T-helper 2 cell (primary cell): ENCODE data around the gene PC.

ENCODE experiments used
- DNase-seq, 5 experiments: peaks; one replicate each; pipeline versions ENCODE4 v3.0.0 to v3.0.0-alpha.2; 2012 to 2022

Gene PC

DNA sequence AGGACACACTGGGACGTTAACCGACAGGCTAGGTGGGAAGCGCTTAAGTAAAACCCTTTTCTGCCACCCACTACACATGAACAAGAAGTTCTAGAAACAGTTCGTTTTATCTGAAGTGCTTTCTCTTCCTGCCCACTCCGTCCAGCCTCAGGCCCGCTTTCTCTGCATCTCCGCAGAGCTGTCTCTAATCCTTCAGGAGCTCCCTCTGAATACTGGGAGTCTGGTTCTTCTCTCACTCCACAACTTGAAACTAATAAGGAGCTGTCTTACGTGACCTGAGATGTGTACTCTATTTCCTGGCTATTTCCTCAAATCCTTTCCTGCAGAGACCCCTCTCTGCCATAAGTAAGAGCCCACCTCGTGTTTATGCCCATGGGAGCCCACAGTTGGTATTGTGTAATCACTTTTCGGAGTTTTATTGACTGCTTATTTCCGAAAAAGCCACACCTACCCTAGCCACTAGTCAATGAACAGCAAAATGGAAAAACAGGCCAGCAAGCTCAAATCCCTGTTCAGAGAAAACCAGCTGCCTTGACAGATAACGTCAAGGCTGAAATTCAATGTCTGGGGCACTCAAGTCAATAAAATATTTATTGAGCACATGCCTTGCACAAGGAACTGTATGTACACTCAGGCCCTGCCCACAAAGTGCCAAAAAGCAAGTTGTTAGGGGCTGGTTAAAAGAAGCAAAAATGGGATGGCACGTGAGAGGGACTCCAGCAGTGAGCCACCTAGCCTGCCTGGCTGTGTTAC is 4.9 kb downstream of the PC start:
- no peak for DNase-seq

DNA sequence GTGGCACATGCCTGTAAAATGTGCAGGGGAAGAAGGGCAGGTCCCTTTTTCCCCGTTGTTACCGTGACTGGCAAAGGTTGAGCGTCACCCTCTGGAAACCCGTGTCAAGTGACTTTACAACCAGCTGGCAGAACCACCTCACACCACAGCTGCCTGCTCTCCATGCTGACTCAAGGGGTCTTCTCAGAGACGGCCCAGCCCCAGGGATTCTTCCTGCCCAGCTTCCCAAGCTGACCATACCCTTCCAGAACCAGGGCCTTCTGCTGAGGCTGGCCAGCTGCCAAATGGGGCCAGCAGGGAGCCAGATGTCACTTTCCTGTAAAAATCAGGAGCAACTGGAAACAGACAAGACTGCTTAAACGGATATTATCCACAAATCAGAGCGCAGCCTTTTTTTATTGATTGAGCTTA is 6.3 kb downstream of the PC start:
- DNase-seq, result no peak

DNA sequence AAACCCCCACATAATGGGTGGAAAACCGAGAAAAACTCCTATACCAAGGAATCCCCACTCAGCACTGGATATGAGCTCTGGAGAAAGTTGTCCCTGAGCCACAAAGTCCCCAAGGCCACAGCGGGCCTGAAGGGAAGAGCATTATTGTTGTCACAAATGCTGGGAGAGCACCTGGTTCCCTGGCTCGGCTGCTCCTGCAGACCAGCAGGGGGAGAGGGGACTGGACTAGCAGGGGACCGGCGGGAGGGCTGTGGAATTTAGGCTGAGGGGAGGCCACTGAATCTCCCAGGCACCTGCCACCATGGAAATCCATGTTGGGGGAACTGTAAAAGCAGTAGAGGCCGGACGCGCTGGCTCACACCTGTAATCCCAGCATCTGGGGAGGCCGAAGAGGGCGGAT is 7.0 kb downstream of the PC start:
- no peak for DNase-seq

DNA sequence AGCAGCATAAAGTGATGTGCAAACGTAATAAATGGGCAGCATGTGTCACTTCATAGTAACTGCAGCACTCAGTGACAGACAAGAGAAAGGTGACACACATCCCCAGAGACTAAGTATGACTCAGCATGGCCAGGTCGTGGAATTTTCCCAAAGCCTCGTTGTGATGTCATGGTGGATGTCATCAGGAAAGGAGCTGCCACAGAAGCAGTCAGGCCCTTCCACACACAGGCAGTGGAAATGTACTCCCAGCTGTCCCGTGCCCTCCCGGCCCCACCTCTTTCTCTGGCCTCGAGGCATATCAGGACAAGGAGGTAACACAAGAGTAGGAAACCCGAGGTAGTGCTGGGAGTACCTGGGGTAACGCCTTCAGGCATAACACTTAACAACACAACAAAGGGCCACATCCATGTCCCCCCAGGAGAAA is 8.1 kb downstream of the PC start:
- DNase-seq, result no peak

DNA sequence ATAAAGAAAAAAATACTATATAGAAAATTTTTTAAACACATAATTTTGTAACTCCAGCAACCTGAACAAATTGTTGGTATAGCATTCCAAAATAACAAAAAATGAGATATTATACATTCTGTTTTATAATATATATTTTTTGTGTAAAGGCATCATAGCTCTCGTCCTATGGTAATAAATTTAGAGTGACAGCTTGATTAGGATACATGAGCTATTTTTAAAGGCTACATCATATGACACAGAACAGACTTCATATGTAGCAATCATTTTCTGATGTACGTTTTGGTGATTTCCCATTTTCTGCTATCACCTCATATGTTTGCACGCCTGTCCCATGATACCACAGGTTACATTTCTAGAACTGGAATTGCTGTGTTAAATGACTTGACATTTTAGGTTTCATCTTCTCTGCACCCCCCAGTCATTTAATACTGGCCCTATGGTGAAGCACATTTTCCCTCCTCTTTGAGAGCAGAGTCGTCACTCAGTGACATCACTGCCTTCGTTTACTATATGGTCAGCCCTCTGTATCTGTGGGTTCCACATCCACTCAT is 19.5 kb downstream of the PC start:
- no peak for DNase-seq

DNA sequence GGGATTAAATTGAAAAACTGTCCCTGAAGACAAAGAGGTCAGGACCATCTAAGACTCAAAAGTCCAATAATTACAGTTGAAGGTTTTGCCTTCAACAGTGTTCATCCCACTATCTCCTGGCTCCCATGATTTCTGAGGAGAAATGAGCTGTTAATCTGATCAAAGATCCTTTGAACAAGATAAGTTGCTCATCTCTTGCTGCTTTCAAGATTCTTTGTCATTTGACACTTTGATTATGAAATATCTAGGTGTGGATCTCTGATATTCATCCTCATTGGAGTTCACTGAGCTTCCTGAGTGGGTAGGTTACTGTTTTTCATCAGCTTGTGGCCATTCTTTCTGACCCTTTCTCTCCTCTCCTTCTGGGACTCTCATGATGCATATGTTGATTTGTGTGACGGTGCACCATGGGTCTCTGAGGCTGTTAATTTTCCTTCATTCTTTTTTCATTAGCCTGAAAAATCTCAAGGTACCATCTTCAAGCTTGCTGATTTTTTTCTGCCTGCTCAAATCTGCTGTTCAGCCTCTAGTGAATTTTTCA is 20.9 kb downstream of the PC start:
- no peak for DNase-seq

DNA sequence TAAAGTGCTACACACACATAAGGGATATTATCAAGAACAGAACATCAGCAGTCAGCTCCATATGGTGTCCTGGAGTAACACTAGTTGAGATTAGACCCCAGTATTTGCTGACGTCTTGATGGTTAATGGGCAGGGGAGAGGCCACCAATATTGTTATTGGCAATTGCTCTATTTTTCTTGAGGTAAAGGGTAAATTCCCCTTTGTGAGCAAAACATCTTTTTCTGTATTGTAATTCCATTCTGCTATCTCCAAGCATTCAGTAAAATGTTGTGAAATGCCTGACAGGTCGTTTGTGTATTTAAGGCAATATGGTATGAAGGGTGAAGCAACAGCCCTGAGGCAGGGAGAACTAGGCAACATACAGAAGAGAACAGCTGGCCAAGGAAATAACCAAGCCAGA is 21.9 kb downstream of the PC start:
- DNase-seq, result no peak

DNA sequence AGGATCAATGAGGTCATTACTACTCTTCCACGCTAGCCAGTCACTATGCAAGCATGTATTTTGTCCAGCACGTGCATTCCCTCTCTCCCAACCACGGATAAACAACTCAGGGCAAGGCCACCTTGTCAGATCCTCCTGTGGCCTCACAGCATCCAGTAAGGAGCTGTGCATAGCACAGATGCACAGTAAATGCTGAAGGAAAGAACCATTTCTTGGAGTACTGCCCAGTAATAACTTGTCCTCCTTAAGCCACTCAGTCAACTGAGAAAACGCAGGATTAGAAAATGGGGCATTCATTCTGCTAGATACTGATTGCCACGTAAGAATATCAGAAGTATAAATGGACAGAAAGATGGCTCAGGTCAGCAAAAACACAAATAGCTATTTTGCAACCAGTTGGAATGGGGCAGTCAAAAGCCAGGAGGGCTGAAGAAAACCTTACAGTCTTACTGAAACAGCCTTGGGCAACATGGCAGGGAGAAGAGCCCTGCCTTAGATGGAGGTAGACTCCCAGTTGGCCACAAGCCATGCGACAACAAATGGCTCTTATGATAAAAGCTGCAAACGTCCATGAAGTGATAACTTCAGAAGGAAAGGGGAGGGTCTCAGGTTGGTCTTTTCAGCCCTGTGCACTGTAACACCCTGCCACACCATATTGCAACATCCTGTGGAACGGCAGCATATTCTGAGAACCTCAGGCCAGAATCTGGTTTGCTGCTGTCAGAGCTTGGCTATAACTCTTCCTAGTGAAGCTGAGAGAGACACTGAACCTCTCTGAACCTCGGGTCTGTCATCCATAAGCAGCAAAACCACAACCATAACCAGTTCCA is 23.0 kb downstream of the PC start:
- DNase-seq, result no peak

DNA sequence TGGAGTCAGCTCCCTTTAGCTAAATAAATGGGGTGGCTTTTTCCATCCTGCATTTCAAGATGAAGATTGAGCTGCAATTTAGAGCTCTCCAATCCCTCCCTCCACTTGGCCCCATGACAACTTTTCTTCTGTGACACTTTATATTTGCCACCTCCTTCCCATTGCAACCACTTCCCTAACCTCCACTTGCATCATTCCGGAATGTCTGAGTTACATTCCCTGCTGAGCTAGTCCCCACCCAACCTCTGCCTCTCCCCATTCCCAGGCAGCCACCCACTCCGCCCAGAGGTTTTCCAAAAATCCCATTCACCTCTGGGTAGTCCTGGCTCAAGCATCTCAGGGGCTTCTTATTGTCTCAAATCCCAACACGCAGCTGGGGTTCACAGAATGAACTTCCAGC is 24.7 kb downstream of the PC start:
- no peak for DNase-seq

DNA sequence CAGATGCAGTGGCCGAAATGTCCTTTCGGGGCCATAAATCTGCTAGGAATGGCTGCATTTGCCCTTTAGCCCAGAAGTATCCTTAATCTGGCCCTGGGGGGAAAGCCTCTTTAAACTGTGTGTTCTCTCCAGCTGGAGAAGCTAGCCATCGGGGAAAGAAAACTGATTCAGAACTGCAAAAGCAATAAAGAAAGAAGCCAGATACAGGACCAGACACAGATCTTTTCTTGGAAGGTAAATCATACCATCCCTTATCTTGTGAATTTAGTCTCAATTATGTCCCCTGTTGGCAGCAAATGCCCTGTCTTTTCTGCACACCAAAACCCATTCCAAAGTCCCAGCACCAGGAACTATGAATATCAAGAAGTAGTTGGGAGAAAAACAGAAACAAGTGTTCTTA is 25.6 kb downstream of the PC start:
- DNase-seq, result no peak

DNA sequence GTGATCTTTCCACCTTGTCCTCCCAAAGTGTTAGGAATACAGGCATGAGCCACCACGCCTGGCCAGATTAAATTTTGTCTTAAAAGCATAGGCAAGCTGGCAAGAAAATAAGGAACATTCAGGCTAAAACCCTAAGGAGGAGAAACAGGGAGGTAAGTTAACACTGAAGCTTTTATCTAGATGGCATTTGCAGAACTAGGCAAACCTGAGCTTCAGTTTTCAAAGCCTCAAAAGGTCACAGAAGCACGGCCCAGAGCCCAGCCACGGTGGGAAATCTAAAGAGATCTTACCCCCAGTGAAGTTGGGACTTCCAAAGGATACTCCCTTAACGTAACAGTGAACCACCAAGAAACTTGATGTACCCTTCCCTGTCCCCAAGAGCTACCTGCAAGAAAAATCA is 28.4 kb downstream of the PC start:
- no peak for DNase-seq

DNA sequence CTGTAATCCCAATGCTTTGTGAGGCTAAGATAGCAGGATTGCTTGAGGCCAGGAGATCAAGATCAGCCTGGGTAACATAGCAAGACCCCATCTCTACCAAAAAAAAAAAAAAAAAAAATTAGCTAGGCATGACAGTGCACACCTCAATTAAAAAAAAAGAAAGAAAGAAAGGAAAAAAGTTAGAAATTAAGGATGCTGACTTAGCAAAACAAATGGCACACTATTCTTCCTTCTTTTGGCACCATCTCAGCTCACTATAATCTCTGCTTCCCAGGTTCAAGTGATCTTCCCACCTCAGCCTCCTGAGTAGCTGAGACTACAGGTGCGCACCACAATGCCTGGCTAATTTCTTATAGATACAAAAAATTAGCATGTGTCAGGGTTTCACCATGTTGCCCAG is 33.9 kb downstream of the PC start:
- DNase-seq, result no peak

DNA sequence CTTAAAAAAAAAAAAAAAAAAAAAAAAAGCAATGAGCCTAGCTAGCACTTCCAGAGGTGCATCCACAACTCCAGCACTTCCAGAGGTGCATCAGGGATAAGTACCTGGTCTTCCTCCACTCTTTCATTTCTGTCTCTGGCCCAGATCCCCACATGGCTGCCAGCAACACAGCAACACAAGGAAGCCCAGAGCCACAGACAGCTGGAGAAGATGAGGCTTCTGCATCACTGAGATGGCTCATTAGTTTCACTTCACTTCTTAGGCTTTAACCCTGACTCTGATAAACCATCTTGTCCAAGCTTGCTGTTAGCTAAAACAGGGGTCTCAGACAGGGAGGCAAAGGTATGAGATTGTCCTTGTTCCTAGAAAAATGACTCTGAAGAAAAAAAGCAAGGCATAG is 35.6 kb downstream of the PC start:
- no peak for DNase-seq

DNA sequence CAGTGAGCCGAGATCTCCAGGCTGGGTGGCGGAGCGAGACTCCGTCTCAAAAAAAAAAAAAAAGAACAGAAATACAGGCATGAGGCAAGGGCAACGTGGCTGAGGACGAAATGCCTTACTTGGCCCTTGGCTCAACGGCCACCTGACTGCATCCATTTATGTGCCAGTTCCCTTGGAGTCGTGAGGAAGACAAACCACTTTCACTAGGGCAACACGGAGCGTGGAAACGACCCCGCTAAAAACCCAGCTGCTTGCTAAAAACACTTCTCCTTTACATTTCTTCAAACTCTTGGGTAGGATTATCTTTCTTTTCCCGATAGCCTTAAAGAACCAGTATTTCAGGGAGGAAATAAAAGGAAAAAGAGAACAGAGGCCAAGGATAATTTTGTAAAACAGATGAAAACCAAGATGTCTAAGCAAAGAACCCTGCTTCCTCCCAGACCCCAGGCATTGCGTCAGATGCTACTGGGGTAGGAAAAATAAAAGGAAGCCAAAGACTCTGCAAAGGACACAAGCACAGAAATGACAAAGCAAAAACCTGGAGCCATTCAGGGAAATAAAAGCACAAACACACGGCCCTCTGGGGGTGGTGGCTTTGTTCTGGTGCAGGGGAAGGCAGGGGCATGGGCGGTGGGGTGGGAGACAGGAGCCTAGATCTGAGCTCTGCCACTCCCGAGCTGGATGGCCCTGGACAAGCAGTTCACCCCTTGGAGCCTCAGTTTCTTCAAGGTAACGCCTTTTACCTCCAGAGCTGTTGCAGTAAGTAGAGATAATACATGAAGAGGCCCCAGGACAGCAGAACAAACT is 37.0 kb downstream of the PC start:
- no peak for DNase-seq

DNA sequence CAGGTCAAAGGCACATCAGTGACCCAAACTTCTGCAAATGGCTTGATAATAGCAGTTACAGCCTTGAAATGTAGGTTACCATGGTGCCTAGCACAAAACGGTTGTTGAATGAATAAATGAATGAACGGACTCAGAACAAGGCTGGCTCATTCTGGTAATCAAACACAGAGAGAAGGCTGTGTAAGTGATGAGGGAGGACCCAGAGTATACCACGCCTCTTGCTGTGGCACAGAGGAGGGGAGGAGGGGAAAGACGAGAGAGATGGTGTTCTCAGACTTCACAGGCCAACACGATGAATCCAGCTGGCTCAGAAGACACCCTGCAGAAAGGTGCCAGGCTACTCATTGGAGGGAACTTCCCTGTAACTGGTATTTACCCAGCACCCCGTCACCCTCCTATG is 38.3 kb downstream of the PC start:
- no peak for DNase-seq

DNA sequence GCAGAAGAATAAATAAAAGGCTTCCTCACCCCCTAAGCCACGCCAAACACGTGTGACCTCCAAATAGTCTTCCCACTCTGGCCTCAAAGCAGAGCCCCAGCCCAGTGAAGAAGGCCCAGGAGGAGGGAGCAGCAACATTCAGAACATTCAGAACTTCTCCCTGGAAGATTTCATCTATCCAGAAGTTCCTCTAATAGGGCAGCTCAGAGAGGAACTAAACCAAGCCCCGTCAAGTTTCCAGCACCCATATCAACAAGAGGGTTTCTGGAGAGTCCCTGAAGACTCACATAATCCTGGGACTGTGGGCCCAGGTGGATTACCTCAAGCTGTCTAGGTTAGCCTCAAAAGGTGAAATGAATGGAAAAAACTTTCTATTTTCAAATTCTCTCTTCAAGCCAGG is 39.4 kb downstream of the PC start:
- DNase-seq, result no peak

DNA sequence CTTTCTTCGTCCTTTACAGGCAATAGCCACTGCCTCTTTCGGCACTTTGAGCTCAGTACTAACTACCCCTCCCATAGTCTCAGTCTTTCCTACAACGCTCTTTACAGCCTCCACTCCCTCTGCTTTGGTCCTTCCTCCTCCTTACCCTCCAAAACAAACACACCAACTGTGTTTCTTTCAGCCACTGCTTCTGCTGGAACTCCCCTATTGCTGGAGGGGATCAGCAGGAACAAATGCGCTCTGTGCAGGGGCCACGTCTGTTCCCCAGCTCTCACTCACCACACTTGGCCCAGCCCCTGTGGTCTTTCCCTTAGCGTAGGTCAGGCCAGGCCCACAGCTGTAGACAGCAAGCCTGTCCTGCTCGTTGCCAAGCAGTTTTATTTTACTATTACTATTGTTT is 42.3 kb downstream of the PC start:
- no peak for DNase-seq

DNA sequence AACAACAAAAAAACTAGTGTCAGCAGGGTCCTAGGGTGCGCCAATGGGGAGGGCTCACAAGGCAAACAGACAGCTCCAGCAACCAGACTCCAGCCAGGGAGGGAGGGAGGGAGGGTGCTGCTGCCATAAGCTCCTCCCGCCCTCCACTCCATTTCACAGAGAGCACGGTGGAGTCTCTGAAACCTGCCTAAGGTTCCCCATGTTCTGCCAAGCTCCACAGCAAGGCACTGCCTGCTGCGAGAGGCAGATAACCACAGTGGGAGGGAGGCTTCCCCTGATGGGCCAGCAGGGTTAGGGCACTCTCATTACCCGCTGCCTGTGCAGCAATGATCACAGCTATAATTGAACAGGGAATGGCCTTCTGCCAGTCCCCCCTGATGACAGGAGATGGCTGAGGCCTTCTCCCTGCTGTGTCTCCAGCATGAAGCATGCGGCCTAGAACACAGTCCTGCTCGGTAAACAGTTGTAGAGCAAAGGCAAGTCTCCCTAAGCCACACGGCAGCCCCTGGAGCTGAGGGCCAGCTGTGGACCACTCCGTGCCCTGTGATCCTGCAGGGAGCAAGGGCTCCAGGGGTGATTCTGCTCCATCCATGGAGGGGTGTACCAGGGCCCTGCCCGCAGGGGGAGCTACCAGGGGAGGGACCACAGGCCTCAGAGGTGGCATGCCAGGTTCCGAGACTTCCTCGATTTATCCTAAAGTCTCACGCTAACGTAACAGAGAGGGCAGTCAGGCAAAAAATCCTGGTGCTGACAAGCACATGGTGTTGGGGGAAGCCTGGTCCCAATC is 42.9 kb downstream of the PC start:
- DNase-seq, result no peak

DNA sequence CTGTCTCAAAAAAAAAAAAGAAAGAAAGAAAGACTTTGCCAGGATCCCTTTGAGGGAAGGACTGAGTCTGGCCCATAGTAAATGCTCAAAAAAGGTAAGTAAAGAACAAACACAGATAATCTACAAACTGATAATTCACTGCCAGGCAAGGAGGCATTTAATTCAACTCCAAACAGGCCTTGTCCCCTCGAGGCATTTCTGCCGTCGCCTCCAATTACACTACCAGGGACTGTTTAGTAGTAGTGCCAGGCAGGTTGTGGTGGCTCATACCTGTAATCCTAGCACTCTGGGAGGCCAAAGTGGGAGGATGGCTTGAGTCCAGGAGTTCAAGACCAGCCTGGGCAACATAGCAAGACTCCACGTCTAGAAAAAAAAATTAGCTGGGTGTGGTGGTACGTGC is 43.7 kb downstream of the PC start:
- no peak for DNase-seq

DNA sequence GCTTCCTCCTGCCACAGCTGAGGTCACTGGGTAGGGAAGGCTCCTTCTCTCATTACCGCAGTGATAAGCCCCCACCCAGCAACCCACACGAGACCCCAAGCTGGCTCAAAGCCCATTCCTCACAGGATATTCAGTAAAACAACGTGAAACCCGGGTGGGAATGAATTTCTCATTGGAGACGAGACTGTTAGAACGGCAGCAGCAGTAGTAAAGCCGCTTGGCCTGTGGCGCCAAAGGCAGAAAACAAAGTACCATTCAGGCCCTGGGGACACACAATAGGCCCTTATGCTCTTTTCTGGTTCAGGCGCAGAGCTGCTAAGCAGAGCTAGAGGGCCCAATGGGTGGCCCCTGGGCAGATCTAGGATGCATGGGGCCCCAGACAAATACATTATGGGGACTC is 45.3 kb downstream of the PC start:
- DNase-seq, result no peak

DNA sequence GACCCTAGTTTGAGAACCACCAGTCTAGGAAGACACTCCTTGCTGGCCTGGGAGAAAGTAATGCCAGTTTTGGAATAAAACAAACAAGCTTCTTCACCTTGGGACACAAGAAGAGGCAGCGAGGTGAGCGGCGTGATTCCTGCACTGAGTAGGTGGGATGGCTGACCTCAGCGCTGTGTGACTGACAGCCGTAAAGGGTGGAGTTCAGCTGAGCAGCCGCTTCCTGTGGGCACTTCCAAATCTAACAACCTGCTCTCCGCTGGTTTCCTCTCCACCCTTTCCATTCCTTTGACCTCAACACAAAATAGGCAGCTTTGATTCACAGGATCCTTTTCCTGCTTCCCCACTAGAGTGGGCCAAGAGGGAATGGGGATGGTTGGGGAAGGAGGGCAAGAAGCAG is 45.8 kb downstream of the PC start:
- DNase-seq, result no peak

DNA sequence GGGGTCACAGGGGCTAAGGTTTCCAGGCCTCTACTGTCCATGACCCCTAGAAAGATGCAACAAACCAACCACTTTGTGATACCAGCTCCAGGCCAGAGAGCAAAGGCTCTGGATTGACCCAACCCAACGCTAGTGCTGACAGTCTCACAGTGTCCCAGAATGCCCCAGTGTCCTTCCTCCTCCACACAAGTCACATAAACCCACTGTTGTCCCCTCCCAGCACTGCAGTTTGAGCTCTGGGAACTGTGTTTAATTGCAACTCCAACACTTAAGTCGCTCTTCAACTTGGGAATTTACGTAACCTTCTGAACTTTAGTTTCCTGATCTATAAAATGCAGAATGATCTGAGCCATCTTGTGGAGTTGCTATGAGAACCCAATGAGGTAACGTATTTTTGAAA is 47.5 kb downstream of the PC start:
- no peak for DNase-seq
